ENCODE measurements around the gene SOX5.

SOX5 gene

DNA sequence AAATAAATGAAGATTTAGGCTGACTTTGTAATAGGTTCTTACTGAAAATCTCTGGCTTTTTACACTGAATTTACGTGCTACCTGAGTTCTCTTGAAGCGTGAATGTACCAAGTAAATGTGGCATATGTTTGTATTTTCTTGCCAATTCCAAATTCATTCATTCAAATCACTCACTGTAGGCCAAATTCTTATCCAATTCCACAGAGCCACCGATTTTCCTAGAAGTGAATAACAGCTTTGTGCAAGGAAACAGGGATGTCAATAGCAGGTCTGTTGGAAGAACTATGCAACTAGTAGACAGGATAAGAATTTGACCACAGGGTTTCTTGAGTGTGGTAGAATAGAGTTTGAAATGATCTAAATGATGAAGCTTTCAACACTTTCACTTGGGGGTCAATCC lies 86.8 kb downstream of the SOX5 start:
- Histone ChIP-seq H3K9me3 (ENCODE audit: control insufficient read depth, low read length) (no peaks in the 10 kb centered on the region), H3K27me3 (ENCODE audit: control insufficient read depth, insufficient read depth, low read length) (no peaks in the 10 kb centered on the region), H3K36me3 (ENCODE audit: control insufficient read depth, insufficient read depth, low read length) (no peaks in the 10 kb centered on the region), H3K9ac (ENCODE audit: low read length) (no peak overlapping the region), H3K4me1 (ENCODE audit: control insufficient read depth, insufficient read depth, low read length) (no peaks in the 10 kb centered on the region), H3K4me3 (ENCODE audit: low read length) (no peak overlapping the region)

DNA sequence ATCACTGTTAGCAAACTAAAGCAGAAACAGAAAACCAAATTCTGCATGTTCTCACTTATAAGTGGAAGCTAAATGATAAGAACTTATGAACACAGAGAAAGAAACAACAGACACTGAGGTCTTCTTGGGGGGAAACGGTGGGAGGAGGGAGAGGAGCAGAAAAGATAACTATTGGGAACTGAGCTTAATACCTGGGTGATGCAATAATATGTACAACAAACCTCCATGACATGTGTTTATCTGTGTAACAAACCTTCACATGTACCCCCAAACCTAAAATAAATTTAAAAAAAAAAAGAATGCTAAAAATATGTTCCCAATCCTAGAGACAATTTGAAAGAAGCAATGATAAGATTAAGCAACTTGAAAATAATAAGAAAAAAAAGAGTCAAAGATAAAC lies 89.5 kb downstream of the SOX5 start:
- H3K9ac ChIP-seq (ENCODE audit: low read length) = no peak overlapping the region
- no peaks in the 10 kb centered on the region for H3K27me3 ChIP-seq (ENCODE audit: control insufficient read depth, insufficient read depth, low read length)
- H3K36me3 ChIP-seq (ENCODE audit: control insufficient read depth, insufficient read depth, low read length) = no peaks in the 10 kb centered on the region
- no peaks in the 10 kb centered on the region for H3K4me1 ChIP-seq (ENCODE audit: control insufficient read depth, insufficient read depth, low read length)
- no peaks in the 10 kb centered on the region for H3K9me3 ChIP-seq (ENCODE audit: control insufficient read depth, low read length)
- H3K4me3 ChIP-seq (ENCODE audit: low read length) = no peak overlapping the region

DNA sequence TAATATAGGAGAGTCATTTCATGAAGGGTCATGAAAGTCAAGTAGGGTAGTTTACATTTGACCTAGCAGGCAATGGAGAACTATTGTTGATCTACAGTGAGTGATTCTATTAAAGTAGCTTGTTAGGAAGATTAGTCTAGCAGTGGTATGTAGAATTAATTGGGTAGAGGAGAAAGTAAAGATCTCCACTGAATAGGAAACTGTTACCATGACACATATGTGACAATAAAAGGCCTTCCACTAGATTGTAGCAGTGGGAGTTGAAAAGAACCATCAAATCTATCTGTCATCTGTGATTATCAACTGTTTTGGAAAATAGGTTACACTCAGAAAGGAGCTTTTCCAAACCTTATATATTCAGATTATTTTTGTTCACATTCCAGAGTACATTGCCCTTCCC lies 92.3 kb downstream of the SOX5 start:
- Histone ChIP-seq H3K4me3 (ENCODE audit: low read length) (no peak overlapping the region), H3K4me1 (ENCODE audit: control insufficient read depth, insufficient read depth, low read length) (no peaks in the 10 kb centered on the region), H3K36me3 (ENCODE audit: control insufficient read depth, insufficient read depth, low read length) (no peaks in the 10 kb centered on the region), H3K9ac (ENCODE audit: low read length) (no peak overlapping the region), H3K27me3 (ENCODE audit: control insufficient read depth, insufficient read depth, low read length) (no peaks in the 10 kb centered on the region), H3K9me3 (ENCODE audit: control insufficient read depth, low read length) (no peaks in the 10 kb centered on the region)

DNA sequence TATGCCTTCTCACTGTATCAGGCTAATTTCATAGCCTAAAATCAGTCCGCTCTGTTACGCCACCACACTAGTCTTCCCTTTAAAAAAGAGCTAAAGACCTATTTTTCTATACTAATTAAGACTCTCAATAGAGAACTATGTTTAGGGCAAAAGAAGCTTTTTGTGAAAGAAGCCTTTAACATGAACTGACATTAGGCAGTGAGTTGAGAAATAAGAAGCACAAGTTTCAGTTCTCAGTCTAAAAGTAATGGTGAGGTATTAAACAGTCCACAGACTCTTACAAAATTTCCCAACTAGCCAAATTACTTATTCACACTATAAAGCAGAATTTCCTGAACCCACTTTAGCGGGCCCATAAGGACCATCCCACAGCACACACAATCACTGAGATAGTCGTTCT lies 93.7 kb downstream of the SOX5 start:
- no peaks in the 10 kb centered on the region for H3K9me3 ChIP-seq (ENCODE audit: control insufficient read depth, low read length)
- no peaks in the 10 kb centered on the region for H3K27me3 ChIP-seq (ENCODE audit: control insufficient read depth, insufficient read depth, low read length)
- no peak overlapping the region for H3K9ac ChIP-seq (ENCODE audit: low read length)
- no peaks in the 10 kb centered on the region for H3K36me3 ChIP-seq (ENCODE audit: control insufficient read depth, insufficient read depth, low read length)
- no peaks in the 10 kb centered on the region for H3K4me1 ChIP-seq (ENCODE audit: control insufficient read depth, insufficient read depth, low read length)
- H3K4me3 ChIP-seq (ENCODE audit: low read length) = no peak overlapping the region

DNA sequence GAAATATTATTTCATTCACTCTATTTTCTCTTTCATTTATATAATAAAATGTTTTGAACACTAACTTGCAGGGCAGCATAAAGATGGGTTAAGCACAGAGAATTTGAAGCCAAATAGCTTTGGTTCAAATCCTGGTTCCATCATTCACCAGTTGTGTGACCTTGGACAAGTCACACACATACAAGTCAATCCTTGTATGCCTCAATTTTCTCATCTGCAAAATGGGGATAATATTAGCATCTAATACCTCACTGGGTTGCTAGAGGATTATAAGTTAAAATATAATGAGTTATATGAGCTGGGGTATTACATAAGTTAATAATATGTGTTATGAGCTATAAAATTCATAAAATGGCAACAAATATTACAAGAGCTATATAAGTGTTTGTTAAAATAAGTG lies 94.9 kb downstream of the SOX5 start:
- H3K4me3 ChIP-seq (ENCODE audit: low read length) = no peak overlapping the region
- no peaks in the 10 kb centered on the region for H3K36me3 ChIP-seq (ENCODE audit: control insufficient read depth, insufficient read depth, low read length)
- no peak overlapping the region for H3K9ac ChIP-seq (ENCODE audit: low read length)
- H3K27me3 ChIP-seq (ENCODE audit: control insufficient read depth, insufficient read depth, low read length) = no peaks in the 10 kb centered on the region
- no peaks in the 10 kb centered on the region for H3K4me1 ChIP-seq (ENCODE audit: control insufficient read depth, insufficient read depth, low read length)
- H3K9me3 ChIP-seq (ENCODE audit: control insufficient read depth, low read length) = no peaks in the 10 kb centered on the region

DNA sequence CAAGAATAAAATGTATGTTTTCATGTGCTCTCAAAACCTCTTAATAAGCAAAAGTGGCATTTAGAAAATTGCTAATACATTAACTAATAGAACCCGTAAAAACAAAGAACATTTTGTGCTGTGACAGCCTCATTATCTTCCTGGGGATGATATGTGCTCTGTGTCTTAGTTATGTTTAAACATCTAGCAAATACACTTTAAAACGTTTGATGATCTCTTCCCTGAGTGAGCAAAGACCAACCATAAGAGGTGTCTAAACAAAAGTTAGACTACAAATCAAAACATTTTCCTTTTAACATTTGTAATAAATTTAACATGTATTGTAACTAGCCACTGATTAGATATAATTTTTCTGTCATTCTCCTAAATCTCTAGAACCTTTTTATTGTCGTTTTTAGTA lies 95.8 kb downstream of the SOX5 start:
- Histone ChIP-seq H3K9ac (ENCODE audit: low read length) (no peak overlapping the region), H3K9me3 (ENCODE audit: control insufficient read depth, low read length) (no peaks in the 10 kb centered on the region), H3K36me3 (ENCODE audit: control insufficient read depth, insufficient read depth, low read length) (no peaks in the 10 kb centered on the region), H3K4me3 (ENCODE audit: low read length) (no peak overlapping the region), H3K27me3 (ENCODE audit: control insufficient read depth, insufficient read depth, low read length) (no peaks in the 10 kb centered on the region), H3K4me1 (ENCODE audit: control insufficient read depth, insufficient read depth, low read length) (no peaks in the 10 kb centered on the region)

DNA sequence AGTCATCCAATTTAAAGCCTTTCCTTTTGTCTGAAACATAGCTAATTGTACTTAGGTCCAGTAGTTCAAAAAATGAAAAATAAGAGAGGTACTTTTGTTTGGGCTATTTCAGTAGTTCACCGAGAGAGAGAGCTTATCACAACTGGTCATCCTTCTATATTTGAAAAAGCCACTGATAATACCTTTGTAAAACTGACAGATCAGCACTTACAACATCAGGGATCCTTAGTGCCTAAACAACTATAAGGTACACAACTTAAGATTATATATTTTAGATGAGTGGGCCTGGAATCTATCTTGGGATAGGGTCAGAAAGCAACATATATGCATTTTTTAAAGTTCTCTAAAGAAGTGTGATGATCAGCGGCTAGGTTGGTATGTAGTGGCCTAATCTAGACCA lies 97.9 kb downstream of the SOX5 start:
- H3K36me3 ChIP-seq (ENCODE audit: control insufficient read depth, insufficient read depth, low read length) = no peaks in the 10 kb centered on the region
- no peak overlapping the region for H3K4me3 ChIP-seq (ENCODE audit: low read length)
- H3K9me3 ChIP-seq (ENCODE audit: control insufficient read depth, low read length) = no peaks in the 10 kb centered on the region
- H3K4me1 ChIP-seq (ENCODE audit: control insufficient read depth, insufficient read depth, low read length) = no peaks in the 10 kb centered on the region
- no peak overlapping the region for H3K9ac ChIP-seq (ENCODE audit: low read length)
- no peaks in the 10 kb centered on the region for H3K27me3 ChIP-seq (ENCODE audit: control insufficient read depth, insufficient read depth, low read length)

DNA sequence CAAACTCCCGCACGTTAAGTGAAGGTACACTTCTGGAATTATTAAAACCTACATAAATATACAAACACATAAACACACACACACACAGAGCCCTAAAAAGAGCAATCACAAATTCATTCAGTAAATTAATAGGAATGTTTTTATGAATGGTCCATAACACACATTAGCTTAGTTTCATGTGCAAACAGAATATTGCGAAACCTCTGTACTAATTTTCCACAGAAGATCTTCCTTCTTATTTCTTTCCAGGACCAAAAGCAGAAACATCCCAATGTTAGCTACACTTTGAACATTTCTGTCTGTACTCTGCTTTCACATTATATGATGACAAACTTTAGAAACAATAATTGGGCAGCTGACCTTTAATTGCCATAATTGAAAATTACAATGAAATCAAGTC lies 101.6 kb downstream of the SOX5 start:
- Histone ChIP-seq H3K36me3 (ENCODE audit: control insufficient read depth, insufficient read depth, low read length) (no peaks in the 10 kb centered on the region), H3K4me3 (ENCODE audit: low read length) (no peak overlapping the region), H3K9me3 (ENCODE audit: control insufficient read depth, low read length) (no peaks in the 10 kb centered on the region), H3K4me1 (ENCODE audit: control insufficient read depth, insufficient read depth, low read length) (no peaks in the 10 kb centered on the region), H3K27me3 (ENCODE audit: control insufficient read depth, insufficient read depth, low read length) (no peaks in the 10 kb centered on the region), H3K9ac (ENCODE audit: low read length) (no peak overlapping the region)

DNA sequence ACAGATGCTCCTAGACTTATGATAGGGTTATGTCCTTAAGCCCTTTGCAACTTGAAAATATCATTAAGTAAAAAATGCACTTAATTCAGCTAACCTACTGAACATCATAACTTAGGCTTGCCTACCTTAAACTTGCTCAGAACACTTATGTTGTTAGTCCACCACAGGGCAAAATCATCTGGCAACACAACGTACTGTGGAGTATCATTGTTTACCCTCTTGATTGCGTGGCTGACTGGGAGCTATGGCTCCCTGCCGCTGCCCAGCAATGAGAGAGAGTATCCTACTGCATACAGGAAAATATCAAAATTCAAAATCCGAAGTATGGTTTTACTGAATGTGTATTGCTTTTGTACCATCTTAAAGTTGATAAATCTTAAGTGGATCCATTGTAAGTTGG lies 105.5 kb downstream of the SOX5 start:
- Histone ChIP-seq H3K4me3 (ENCODE audit: low read length) (no peak overlapping the region), H3K36me3 (ENCODE audit: control insufficient read depth, insufficient read depth, low read length) (no peaks in the 10 kb centered on the region), H3K4me1 (ENCODE audit: control insufficient read depth, insufficient read depth, low read length) (no peaks in the 10 kb centered on the region), H3K9me3 (ENCODE audit: control insufficient read depth, low read length) (no peaks in the 10 kb centered on the region), H3K9ac (ENCODE audit: low read length) (no peak overlapping the region), H3K27me3 (ENCODE audit: control insufficient read depth, insufficient read depth, low read length) (no peaks in the 10 kb centered on the region)

DNA sequence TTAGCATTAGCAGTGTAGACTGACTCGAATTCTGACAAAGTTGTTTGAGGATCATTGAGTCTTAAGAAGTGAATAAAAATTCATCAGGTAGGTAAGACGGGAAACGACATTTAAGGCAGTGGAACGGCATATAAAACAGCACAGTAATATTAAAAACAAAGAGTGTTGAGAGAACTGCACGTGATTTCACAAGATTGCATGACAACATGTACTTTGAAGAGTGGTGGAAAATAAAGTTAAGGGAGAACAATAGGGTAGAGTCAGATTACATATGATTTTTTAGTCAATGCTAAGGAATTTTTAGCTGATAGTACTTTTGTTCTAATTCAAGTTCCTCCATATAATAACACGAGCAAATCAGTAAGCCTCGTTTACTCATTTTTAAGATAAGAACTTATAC lies 115.4 kb downstream of the SOX5 start:
- no peaks in the 10 kb centered on the region for H3K9me3 ChIP-seq (ENCODE audit: control insufficient read depth, low read length)
- no peak overlapping the region for H3K9ac ChIP-seq (ENCODE audit: low read length)
- no peaks in the 10 kb centered on the region for H3K4me1 ChIP-seq (ENCODE audit: control insufficient read depth, insufficient read depth, low read length)
- H3K27me3 ChIP-seq (ENCODE audit: control insufficient read depth, insufficient read depth, low read length) = no peaks in the 10 kb centered on the region
- H3K4me3 ChIP-seq (ENCODE audit: low read length) = no peak overlapping the region
- no peaks in the 10 kb centered on the region for H3K36me3 ChIP-seq (ENCODE audit: control insufficient read depth, insufficient read depth, low read length)

DNA sequence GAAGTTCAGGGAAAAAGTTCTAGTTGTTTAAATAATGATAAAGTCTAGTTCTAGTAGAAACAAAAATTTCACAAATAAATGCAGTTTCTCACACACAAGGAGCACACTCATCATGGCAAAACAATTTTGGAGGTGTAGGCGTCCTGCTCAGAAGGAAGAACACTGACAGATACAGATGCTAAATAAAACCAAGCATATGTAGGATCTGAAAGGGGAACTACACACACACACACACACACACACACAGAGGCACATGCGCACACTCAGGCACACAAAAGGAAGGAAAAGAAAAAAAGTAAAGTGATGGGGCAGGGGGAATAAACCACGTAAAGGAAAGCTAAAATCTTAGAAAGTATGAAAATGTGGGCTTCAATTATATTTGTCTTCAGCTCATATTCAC lies 117.7 kb downstream of the SOX5 start:
- Histone ChIP-seq H3K4me1 (ENCODE audit: control insufficient read depth, insufficient read depth, low read length) (no peaks in the 10 kb centered on the region), H3K4me3 (ENCODE audit: low read length) (no peak overlapping the region)

DNA sequence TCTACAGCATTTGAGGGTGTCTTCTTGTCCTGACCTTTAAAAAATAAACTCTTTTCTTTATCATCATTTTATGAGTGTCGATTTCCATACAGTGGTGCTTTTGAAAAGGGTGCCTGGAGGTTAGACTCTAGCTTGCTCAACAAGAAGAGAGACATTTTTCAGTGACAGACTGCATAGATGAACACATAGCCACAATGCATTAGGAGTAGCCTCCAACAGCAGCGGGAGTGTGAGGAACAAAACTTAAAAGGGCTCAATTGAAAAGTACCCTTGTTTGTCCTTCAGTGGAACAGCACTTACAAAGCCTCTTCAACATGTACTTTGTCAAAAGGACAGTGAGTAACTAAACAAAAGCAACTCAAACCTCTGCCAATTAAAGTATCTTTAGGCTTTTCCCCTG lies 119.3 kb downstream of the SOX5 start:
- no peaks in the 10 kb centered on the region for H3K36me3 ChIP-seq (ENCODE audit: control insufficient read depth, insufficient read depth, low read length)
- no peak overlapping the region for H3K9ac ChIP-seq (ENCODE audit: low read length)
- H3K4me1 ChIP-seq (ENCODE audit: control insufficient read depth, insufficient read depth, low read length) = no peaks in the 10 kb centered on the region
- H3K27me3 ChIP-seq (ENCODE audit: control insufficient read depth, insufficient read depth, low read length) = no peaks in the 10 kb centered on the region
- H3K9me3 ChIP-seq (ENCODE audit: control insufficient read depth, low read length) = no peaks in the 10 kb centered on the region
- H3K4me3 ChIP-seq (ENCODE audit: low read length) = no peak overlapping the region

More for the DNA sequence above, 117.7 kb downstream of the SOX5 start:
- H3K36me3 ChIP-seq (ENCODE audit: control insufficient read depth, insufficient read depth, low read length) = no peaks in the 10 kb centered on the region
- no peaks in the 10 kb centered on the region for H3K27me3 ChIP-seq (ENCODE audit: control insufficient read depth, insufficient read depth, low read length)
- no peaks in the 10 kb centered on the region for H3K9me3 ChIP-seq (ENCODE audit: control insufficient read depth, low read length)
- H3K9ac ChIP-seq (ENCODE audit: low read length) = no peak overlapping the region

DNA sequence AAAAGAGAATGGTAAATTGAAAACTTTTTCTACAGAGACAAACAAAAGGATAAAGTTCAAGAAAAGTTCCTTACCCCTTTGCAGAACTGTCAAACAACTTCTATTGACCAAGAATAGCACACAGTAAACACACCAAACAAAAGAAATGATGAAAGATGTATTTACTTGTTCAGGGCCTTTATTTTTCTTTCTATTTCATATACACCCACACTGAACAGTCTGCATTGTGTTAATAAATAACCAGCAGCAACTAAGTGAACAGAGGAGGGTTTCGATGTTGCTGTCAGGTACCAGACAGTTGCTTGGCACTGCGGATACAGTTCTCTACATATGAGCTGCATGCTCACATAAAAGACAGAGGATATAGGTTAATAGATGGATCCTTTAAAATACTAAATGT lies 122.1 kb downstream of the SOX5 start:
- H3K4me3 ChIP-seq (ENCODE audit: low read length) = no peak overlapping the region
- no peaks in the 10 kb centered on the region for H3K9me3 ChIP-seq (ENCODE audit: control insufficient read depth, low read length)
- H3K9ac ChIP-seq (ENCODE audit: low read length) = no peak overlapping the region
- H3K4me1 ChIP-seq (ENCODE audit: control insufficient read depth, insufficient read depth, low read length) = no peaks in the 10 kb centered on the region
- no peaks in the 10 kb centered on the region for H3K27me3 ChIP-seq (ENCODE audit: control insufficient read depth, insufficient read depth, low read length)
- no peaks in the 10 kb centered on the region for H3K36me3 ChIP-seq (ENCODE audit: control insufficient read depth, insufficient read depth, low read length)
